ENCODE results near the gene CKAP4.

DNA sequence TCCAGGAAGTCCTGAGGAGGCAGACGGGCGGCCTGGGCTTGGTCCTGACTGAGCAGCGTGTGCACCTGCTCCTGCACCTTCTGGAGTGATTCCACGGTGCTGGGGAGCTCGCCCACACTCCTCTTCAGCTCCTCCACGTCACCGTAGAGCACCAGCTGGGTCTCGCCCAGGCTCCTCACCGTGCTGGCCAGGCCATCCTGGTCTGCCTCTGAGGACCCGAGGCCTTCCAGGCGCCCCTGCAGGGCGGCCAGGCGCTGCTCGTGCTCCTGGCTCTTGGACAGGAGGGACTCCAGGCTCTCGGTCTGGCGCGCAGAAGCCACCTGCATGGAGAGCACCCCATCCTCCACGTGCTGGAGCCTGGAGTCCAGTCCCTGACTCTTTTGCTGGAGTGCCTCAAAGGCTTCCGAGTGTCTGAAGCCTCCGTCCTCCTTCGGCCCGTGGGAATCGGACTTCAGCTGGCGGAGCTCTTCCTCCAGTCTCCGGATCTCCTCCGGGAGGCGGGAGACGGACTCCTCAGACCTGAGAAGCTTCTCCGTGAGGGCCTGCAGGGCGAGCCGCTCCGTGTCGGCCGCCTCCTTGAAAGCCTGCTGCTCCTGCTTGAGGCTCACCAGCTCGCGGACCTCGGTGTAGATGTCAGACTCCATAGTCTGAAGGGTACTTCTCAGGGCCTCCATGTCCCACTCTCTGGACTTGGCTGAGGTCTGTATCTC, 8.4 kb downstream of the CKAP4 start:
- TF ChIP-seq SP2 (IDR thresholded peaks at IDR 0.05; ENCODE audit: extremely low read depth, low read depth, low read length, poor library complexity, severe bottlenecking) = no peak
- no peak for TF ChIP-seq ZHX1 (conservative IDR thresholded peaks at IDR 0.05; ENCODE audit: low read length)
- TF ChIP-seq MTA3 (IDR thresholded peaks at IDR 0.05; ENCODE audit: borderline replicate concordance) = no peak
- no peak for TF ChIP-seq ELF4 (CRISPR knock-in tag; IDR thresholded peaks at IDR 0.05)
- no peak for TF ChIP-seq ZNF584 (CRISPR knock-in tag; IDR thresholded peaks at IDR 0.05; ENCODE audit: low read depth)
- no peak for TF ChIP-seq ZNF253 (CRISPR knock-in tag; conservative IDR thresholded peaks at IDR 0.05)
- no peak for TF ChIP-seq CTCF (IDR thresholded peaks at IDR 0.05 in 2 of 3, conservative IDR thresholded peaks at IDR 0.05 in 1 of 3; ENCODE audit: insufficient read depth in 2 of 3, low read depth in 1 of 3, low read length in 3 of 3)
- no peak for TF ChIP-seq SOX6 (IDR thresholded peaks at IDR 0.05)
- TF ChIP-seq ZNF696 (CRISPR knock-in tag; conservative IDR thresholded peaks at IDR 0.05) = no peak

All from K562 (cell line).